K562 (cell line): ENCODE results near the gene GZMM. TPM values are rescaled to one million over a fixed set of nuclear protein-coding genes. Genes with fewer than 3 reads are reported as not detected.

Experiments used
- ARNT ChIP-seq, 2 experiments: fragments of 450-650 bp; IDR thresholded peaks; 2 replicates each; pipeline ENCODE4 v1.6.1; 2016; ENCODE audit warnings: mild to moderate bottlenecking in 1 of 2
- ATF7 ChIP-seq: fragments of 450-650 bp; IDR thresholded peaks from 2 replicates; pipeline ENCODE4 v1.7.1; 2014; ENCODE audit warnings: mild to moderate bottlenecking, moderate library complexity
- E2F1 ChIP-seq: sonication (generic); formaldehyde crosslinking; IDR thresholded peaks from 2 replicates; pipeline ENCODE4 v1.8.1; 2023; ENCODE audit warnings: mild to moderate bottlenecking, missing genetic modification reagents, moderate library complexity
- EGR1 ChIP-seq: fragments of 450-650 bp; conservative IDR thresholded peaks from 2 replicates; pipeline ENCODE4 v1.6.1; 2017; ENCODE audit warnings: mild to moderate bottlenecking
- ETV1 ChIP-seq: fragments of 450-650 bp; conservative IDR thresholded peaks from 2 replicates; pipeline ENCODE4 v1.6.1; 2016; ENCODE audit warnings: missing genetic modification characterization, control low read depth, low read depth, missing compliant biosample characterization
- HDAC2 ChIP-seq: fragments of 450-650 bp; IDR thresholded peaks from 2 replicates; pipeline ENCODE4 v1.6.1; 2016; ENCODE audit warnings: mild to moderate bottlenecking
- L3MBTL2 ChIP-seq: fragments of 450-650 bp; IDR thresholded peaks from 2 replicates; pipeline ENCODE4 v1.6.1; 2016; ENCODE audit warnings: mild to moderate bottlenecking, moderate library complexity
- LEF1 ChIP-seq: fragments of 450-650 bp; IDR thresholded peaks from 2 replicates; pipeline ENCODE4 v1.6.1; 2016; ENCODE audit warnings: mild to moderate bottlenecking
- MBD2 ChIP-seq: sonication (generic); IDR thresholded peaks from 2 replicates; pipeline ENCODE4 v1.6.1; 2016; ENCODE audit warnings: low read depth, borderline replicate concordance
- MTA3 ChIP-seq: fragments of 450-650 bp; formaldehyde crosslinking; IDR thresholded peaks from 2 replicates; pipeline ENCODE4 v1.6.1; 2017; ENCODE audit warnings: mild to moderate bottlenecking, borderline replicate concordance
- NEUROD1 ChIP-seq: fragments of 150-350 bp; IDR thresholded peaks from 2 replicates; pipeline ENCODE4 v1.6.1; 2014; ENCODE audit warnings: borderline replicate concordance, low read length, low read depth; ENCODE audit not compliant: partially characterized antibody
- NFATC3 ChIP-seq: fragments of 450-650 bp; IDR thresholded peaks from 2 replicates; pipeline ENCODE4 v1.6.1; 2017; ENCODE audit warnings: mild to moderate bottlenecking
- NRF1 ChIP-seq, 2 experiments: fragments of 450-650 bp; IDR thresholded peaks in 1 of 2; conservative IDR thresholded peaks in 1 of 2; 2 replicates each; pipeline ENCODE4 v1.6.1; 2014; ENCODE audit warnings: mild to moderate bottlenecking in 2 of 2
- PKNOX1 ChIP-seq: fragments of 450-650 bp; IDR thresholded peaks from 2 replicates; pipeline ENCODE4 v1.6.1; 2016
- SNRNP70 ChIP-seq: fragments of 200-400 bp; formaldehyde crosslinking; optimal IDR thresholded peaks from 2 replicates; pipeline ENCODE3; 2017; ENCODE audit warnings: low read depth, low read length
- SOX6 ChIP-seq: fragments of 450-650 bp; IDR thresholded peaks from 2 replicates; pipeline ENCODE4 v1.6.1; 2014; ENCODE audit warnings: mild to moderate bottlenecking
- TAL1 ChIP-seq: fragments of 450-650 bp; IDR thresholded peaks from 2 replicates; pipeline ENCODE4 v1.6.1; 2016; ENCODE audit warnings: mild to moderate bottlenecking
- TOE1 ChIP-seq, 2 experiments: fragments of 450-650 bp in 1 of 2; sonication (generic) in 1 of 2; formaldehyde crosslinking in 1 of 2; IDR thresholded peaks; 2 replicates each; pipeline versions ENCODE4 v1.7.1 to v1.8.0; 2016 to 2022; ENCODE audit warnings: borderline replicate concordance in 2 of 2, mild to moderate bottlenecking in 2 of 2, antibody characterized with exemption in 1 of 2, inconsistent platforms in 1 of 2, low read depth in 1 of 2, missing genetic modification reagents in 1 of 2, moderate library complexity in 1 of 2
- TRIM24 ChIP-seq, 2 experiments: fragments of 450-650 bp; IDR thresholded peaks; 2 replicates each; pipeline ENCODE4 v1.6.1; 2016
- ZNF121 ChIP-seq: sonication (generic); formaldehyde crosslinking; conservative IDR thresholded peaks from 2 replicates; pipeline ENCODE4 v1.8.0; 2022; ENCODE audit warnings: missing genetic modification reagents
- polyA plus RNA-seq, 8 experiments: library from polyadenylated mRNA; depleted of rRNA in 4 of 8; stranded (reverse) in 5 of 8; unstranded in 3 of 8; fragments of >200 nt; fragmentation: Nextera tagmentation in 2 of 8; fragmentation: Illumina TruSeq in 1 of 8; extraction: Ambion mirVana in 2 of 8; extraction: Trizol in 1 of 8; gene quantifications; 2 replicates each; pipeline versions ENCODE4 v1.2.1 to v1.2.3, GENCODE V29; 2011 to 2014; ENCODE audit warnings: inconsistent platforms in 1 of 8, missing spikeins in 1 of 8
- total RNA-seq, 7 experiments: library from RNA; depleted of rRNA in 6 of 7; stranded (reverse); fragments of >200 nt in 6 of 7; fragmentation: Illumina TruSeq in 2 of 7; extraction: Trizol in 2 of 7; gene quantifications; 2 replicates each; pipeline versions ENCODE4 v1.2.1 to v1.2.3, GENCODE V29; 2011 to 2021; ENCODE audit warnings: low replicate concordance in 1 of 7
- TF ChIP-seq, protein P1 (sequence below), 2 experiments: fragments of 450-650 bp; conservative IDR thresholded peaks; 2 replicates each; pipeline ENCODE4 v1.6.1; 2017; ENCODE audit warnings: mild to moderate bottlenecking in 2 of 2, moderate library complexity in 2 of 2

GZMM gene
- total and polyA plus RNA-seq, 9 of the 15 experiments (the other 6 are each of a cell fraction or from before 2014, with no cell fraction given) = 0.08 to 2.6 (median 0.70) TPM; not detected in 2

DNA sequence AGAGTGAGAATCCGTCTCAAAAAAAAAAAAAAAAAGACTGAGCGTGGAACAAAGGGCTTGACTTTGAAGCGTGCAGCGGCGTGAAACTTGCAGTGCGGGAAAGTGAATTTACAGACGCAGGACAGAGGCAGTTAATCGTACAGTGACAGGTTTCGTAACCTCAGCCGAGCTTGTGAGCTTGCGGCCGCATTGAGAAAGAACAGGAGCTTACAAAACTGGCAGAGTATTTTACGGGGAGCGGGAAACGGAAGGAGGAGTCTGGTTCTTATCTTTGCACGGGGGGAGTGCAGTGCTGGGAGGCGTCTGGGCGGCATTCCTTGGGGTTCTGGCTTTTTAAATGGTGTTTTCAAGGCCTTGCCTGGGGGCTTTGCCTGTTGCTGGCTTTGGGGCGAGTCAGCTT lies 22.6 kb downstream of the GZMM start (continued):
- TF ChIP-seq E2F1 = no peak
- TF ChIP-seq MBD2 = peak; percentile 18; the same call in 1 of the 2 replicates
- no peak for TF ChIP-seq SNRNP70
- peak; percentile 26 to 36; a peak in 2 of 4 replicates for TF ChIP-seq NRF1 (conservative IDR thresholded peaks at IDR 0.05 in 1 of 2, IDR thresholded peaks at IDR 0.05 in 1 of 2)
- TF ChIP-seq HDAC2 = peak; percentile 43; the same call in 1 of the 2 replicates
- TF ChIP-seq L3MBTL2 = peak; percentile 86
- TF ChIP-seq TAL1 = peak; percentile 31; the same call in 1 of the 2 replicates
- peak; percentile 19; the same call in 1 of the 2 replicates for TF ChIP-seq TOE1 (IDR thresholded peaks at IDR 0.05; ENCODE audit: borderline replicate concordance)
- TF ChIP-seq TOE1 (CRISPR knock-in tag; IDR thresholded peaks at IDR 0.05; ENCODE audit: borderline replicate concordance, low read depth) = no peak
- TF ChIP-seq LEF1 = peak; percentile 74; the same call in 1 of the 2 replicates
- 0 out of 2 replicates have a peak, but pooled peaks have one; percentile 23 for TF ChIP-seq EGR1
- peak; percentile 96 for TF ChIP-seq TRIM24 (IDR thresholded peaks at IDR 0.05)
- peak; percentile 20 for TF ChIP-seq NEUROD1
- peak; percentile 90 for TF ChIP-seq PKNOX1
- peak; percentile 63; the same call in 1 of the 2 replicates for TF ChIP-seq NFATC3
- TF ChIP-seq ETV1 = peak; percentile 25; the same call in 1 of the 2 replicates
- 0 out of 2 replicates have a peak, but pooled peaks have one; percentile 25 for TF ChIP-seq MTA3
- TF ChIP-seq ARNT (IDR thresholded peaks at IDR 0.05) = 0 out of 4 replicates have a peak, but pooled peaks of 1 of the 2 experiments have one; percentile 24
- no peak for TF ChIP-seq ZNF121 (CRISPR knock-in tag)
- TF ChIP-seq, protein P1, sequence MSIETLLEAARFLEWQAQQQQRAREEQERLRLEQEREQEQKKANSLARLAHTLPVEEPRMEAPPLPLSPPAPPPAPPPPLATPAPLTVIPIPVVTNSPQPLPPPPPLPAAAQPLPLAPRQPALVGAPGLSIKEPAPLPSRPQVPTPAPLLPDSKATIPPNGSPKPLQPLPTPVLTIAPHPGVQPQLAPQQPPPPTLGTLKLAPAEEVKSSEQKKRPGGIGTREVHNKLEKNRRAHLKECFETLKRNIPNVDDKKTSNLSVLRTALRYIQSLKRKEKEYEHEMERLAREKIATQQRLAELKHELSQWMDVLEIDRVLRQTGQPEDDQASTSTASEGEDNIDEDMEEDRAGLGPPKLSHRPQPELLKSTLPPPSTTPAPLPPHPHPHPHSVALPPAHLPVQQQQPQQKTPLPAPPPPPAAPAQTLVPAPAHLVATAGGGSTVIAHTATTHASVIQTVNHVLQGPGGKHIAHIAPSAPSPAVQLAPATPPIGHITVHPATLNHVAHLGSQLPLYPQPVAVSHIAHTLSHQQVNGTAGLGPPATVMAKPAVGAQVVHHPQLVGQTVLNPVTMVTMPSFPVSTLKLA (conservative IDR thresholded peaks at IDR 0.05) = peak; percentile 28 to 31; a peak in 2 of 4 replicates
- peak; percentile 42; the same call in 1 of the 2 replicates for TF ChIP-seq ATF7
- peak; percentile 62 for TF ChIP-seq SOX6
